Trophoblast cell (in vitro differentiated cells and primary cell): ENCODE data around the gene PRKAB2.

Experiments used
- DNase-seq, 2 donors: peaks; one replicate each; pipeline ENCODE4 v3.0.0-alpha.2; 2016
- H2AFZ ChIP-seq: 2 replicates; pipeline ENCODE4 v1.6.1; 2013; ENCODE audit warnings: low read length, moderate library complexity, mild to moderate bottlenecking; ENCODE audit not compliant: insufficient read depth, poor library complexity
- H2AK5ac ChIP-seq: 2 replicates; pipeline ENCODE4 v1.6.1; 2013; ENCODE audit warnings: mild to moderate bottlenecking, low read length
- H2BK120ac ChIP-seq: 2 replicates; pipeline ENCODE4 v1.6.1; 2013; ENCODE audit warnings: low read length, mild to moderate bottlenecking, moderate library complexity; ENCODE audit not compliant: insufficient read depth, poor library complexity
- H2BK12ac ChIP-seq: 2 replicates; pipeline ENCODE4 v1.6.1; 2013; ENCODE audit warnings: mild to moderate bottlenecking, low read length, moderate library complexity
- H2BK5ac ChIP-seq: 2 replicates; pipeline ENCODE4 v1.6.1; 2013; ENCODE audit warnings: low read length, low read depth, moderate library complexity, mild to moderate bottlenecking; ENCODE audit not compliant: poor library complexity
- H3K14ac ChIP-seq: 2 replicates; pipeline ENCODE4 v1.6.1; 2013; ENCODE audit warnings: mild to moderate bottlenecking, low read length
- H3K18ac ChIP-seq: 2 replicates; pipeline ENCODE4 v1.6.1; 2013; ENCODE audit warnings: mild to moderate bottlenecking, low read length
- H3K23ac ChIP-seq: 2 replicates; pipeline ENCODE4 v1.6.1; 2013; ENCODE audit warnings: low read length
- H3K27ac ChIP-seq: 2 replicates; pipeline ENCODE4 v1.5.1; 2013; ENCODE audit warnings: low read depth, mild to moderate bottlenecking, inconsistent platforms, low read length, moderate library complexity
- H3K27me3 ChIP-seq: 2 replicates; pipeline ENCODE4 v1.6.1; 2013; ENCODE audit warnings: inconsistent platforms, mild to moderate bottlenecking, low read length, moderate library complexity; ENCODE audit not compliant: insufficient read depth
- H3K36me3 ChIP-seq, 2 experiments: 1 replicate in 1 of 2; 2 replicates in 1 of 2; pipeline ENCODE4 v1.6.1; 2013; ENCODE audit warnings: low read length in 2 of 2, mild to moderate bottlenecking in 2 of 2, moderate library complexity in 1 of 2; ENCODE audit not compliant: insufficient read depth in 2 of 2, control insufficient read depth in 1 of 2
- H3K4ac ChIP-seq: 2 replicates; pipeline ENCODE4 v1.6.1; 2013; ENCODE audit warnings: low read depth, mild to moderate bottlenecking, low read length, moderate library complexity
- H3K4me1 ChIP-seq, 2 experiments: 1 replicate in 1 of 2; 2 replicates in 1 of 2; pipeline ENCODE4 v1.6.1; 2013; ENCODE audit warnings: low read length in 2 of 2, mild to moderate bottlenecking in 2 of 2, moderate library complexity in 1 of 2; ENCODE audit not compliant: insufficient read depth in 2 of 2, control insufficient read depth in 1 of 2
- H3K4me2 ChIP-seq: 2 replicates; pipeline ENCODE4 v1.6.1; 2013; ENCODE audit warnings: inconsistent platforms, mild to moderate bottlenecking, low read length, moderate library complexity
- H3K4me3 ChIP-seq: 2 replicates; pipeline ENCODE4 v1.5.1; 2013; ENCODE audit warnings: mild to moderate bottlenecking, low read depth, low read length, inconsistent platforms
- H3K79me1 ChIP-seq: one replicate; pipeline ENCODE4 v1.6.1; 2013; ENCODE audit warnings: low read length
- H3K79me2 ChIP-seq: 2 replicates; pipeline ENCODE4 v1.6.1; 2013; ENCODE audit warnings: low read length, mild to moderate bottlenecking; ENCODE audit not compliant: control insufficient read depth, insufficient read depth, poor library complexity
- H3K9ac ChIP-seq: 2 replicates; pipeline ENCODE4 v1.6.1; 2013; ENCODE audit warnings: mild to moderate bottlenecking, low read length
- H3K9me3 ChIP-seq: 2 replicates; pipeline ENCODE4 v1.6.1; 2013; ENCODE audit warnings: low read depth, mild to moderate bottlenecking, control low read depth, inconsistent platforms, low read length; ENCODE audit not compliant: insufficient read depth
- H4K12ac ChIP-seq: 2 replicates; pipeline ENCODE4 v1.6.1; 2013; ENCODE audit warnings: low read depth, mild to moderate bottlenecking, low read length, moderate library complexity
- H4K8ac ChIP-seq: 2 replicates; pipeline ENCODE4 v1.6.1; 2013; ENCODE audit warnings: low read depth, mild to moderate bottlenecking, low read length, moderate library complexity
- H4K91ac ChIP-seq: one replicate; pipeline ENCODE4 v1.6.1; 2013; ENCODE audit warnings: low read depth, mild to moderate bottlenecking, low read length, moderate library complexity
- WGBS: extraction: QIAGEN DNeasy Blood & Tissue Kit; methylation state at CpG from one replicate; pipeline ENCODE4 v1.1.7; 2013; ENCODE audit warnings: missing lambda C conversion rate; ENCODE audit not compliant: insufficient read length, insufficient coverage; ENCODE audit errors: extremely low coverage; 5-methylcytosine and 5-hydroxymethylcytosine counted together

The PRKAB2 gene

GRCh38 chr1:147177611-147178380 is 5.5 kb upstream of the PRKAB2 start:
- no peak overlapping the region for H3K4me2 ChIP-seq
- H3K23ac ChIP-seq, result no peak overlapping the region
- no peak overlapping the region for H3K18ac ChIP-seq
- peaks cover 2% of the 10 kb centered on the region for H3K9me3 ChIP-seq
- no peak overlapping the region for H4K91ac ChIP-seq
- WGBS, result no CpG with 5 or more reads among the region's 36 CpGs
- peak in 1 of 2 donors; percentile 28 for DNase-seq
- no peaks in the 10 kb centered on the region for H3K27me3 ChIP-seq
- H3K79me1 ChIP-seq, result peaks cover 3% of the 10 kb centered on the region
- H4K12ac ChIP-seq, result no peak overlapping the region
- no peak overlapping the region for H2BK120ac ChIP-seq
- peaks cover 1% of the 10 kb centered on the region for H3K79me2 ChIP-seq
- H3K14ac ChIP-seq, result no peak overlapping the region
- H2AK5ac ChIP-seq, result no peak overlapping the region
- no peak overlapping the region for H2BK12ac ChIP-seq
- H3K9ac ChIP-seq, result no peak overlapping the region
- no peak overlapping the region for H3K27ac ChIP-seq
- H2AFZ ChIP-seq, result no peak overlapping the region
- H3K4me3 ChIP-seq, result peak overlapping the region; percentile 20
- no peak overlapping the region for H4K8ac ChIP-seq
- no peak overlapping the region for H3K4ac ChIP-seq
- H3K4me1 ChIP-seq, result no peaks in the 10 kb centered on the region
- H2BK5ac ChIP-seq, result no peak overlapping the region
- H3K36me3 ChIP-seq, result no peaks in the 10 kb centered on the region

GRCh38 chr1:147171399-147172167 is 687 bp downstream of the PRKAB2 start:
- H3K9ac ChIP-seq, result peak overlapping the region; percentile 92
- peak in 1 of 2 donors; percentile 53 for DNase-seq
- no CpG with 5 or more reads among the region's 32 CpGs for WGBS
- H3K9me3 ChIP-seq, result no peaks in the 10 kb centered on the region
- H2BK120ac ChIP-seq, result peak overlapping the region; percentile 35
- H3K27ac ChIP-seq, result peak overlapping the region; percentile 68
- H3K4me2 ChIP-seq, result peak overlapping the region; percentile 90
- peak overlapping the region; percentile 60 for H3K18ac ChIP-seq
- H4K12ac ChIP-seq, result peak overlapping the region; percentile 4
- peak overlapping the region; percentile 32 for H4K8ac ChIP-seq
- H3K4me3 ChIP-seq, result peak overlapping the region; percentile 93
- H3K14ac ChIP-seq, result peak overlapping the region; percentile 66
- peak overlapping the region; percentile 28 for H4K91ac ChIP-seq
- no peak overlapping the region for H3K23ac ChIP-seq
- H3K79me1 ChIP-seq, result peaks cover 17% of the 10 kb centered on the region
- peak overlapping the region; percentile 61 for H2AFZ ChIP-seq
- H3K4ac ChIP-seq, result peak overlapping the region; percentile 21
- peak overlapping the region; percentile 2 for H2AK5ac ChIP-seq
- H3K4me1 ChIP-seq, result peaks cover 5 to 7% of the 10 kb centered on the region in 2 experiments
- H2BK5ac ChIP-seq, result peak overlapping the region; percentile 75
- peaks cover 0 to 2% of the 10 kb centered on the region in 2 experiments for H3K36me3 ChIP-seq
- H2BK12ac ChIP-seq, result no peak overlapping the region
- no peaks in the 10 kb centered on the region for H3K27me3 ChIP-seq
- peaks cover 9% of the 10 kb centered on the region for H3K79me2 ChIP-seq

DNA sequence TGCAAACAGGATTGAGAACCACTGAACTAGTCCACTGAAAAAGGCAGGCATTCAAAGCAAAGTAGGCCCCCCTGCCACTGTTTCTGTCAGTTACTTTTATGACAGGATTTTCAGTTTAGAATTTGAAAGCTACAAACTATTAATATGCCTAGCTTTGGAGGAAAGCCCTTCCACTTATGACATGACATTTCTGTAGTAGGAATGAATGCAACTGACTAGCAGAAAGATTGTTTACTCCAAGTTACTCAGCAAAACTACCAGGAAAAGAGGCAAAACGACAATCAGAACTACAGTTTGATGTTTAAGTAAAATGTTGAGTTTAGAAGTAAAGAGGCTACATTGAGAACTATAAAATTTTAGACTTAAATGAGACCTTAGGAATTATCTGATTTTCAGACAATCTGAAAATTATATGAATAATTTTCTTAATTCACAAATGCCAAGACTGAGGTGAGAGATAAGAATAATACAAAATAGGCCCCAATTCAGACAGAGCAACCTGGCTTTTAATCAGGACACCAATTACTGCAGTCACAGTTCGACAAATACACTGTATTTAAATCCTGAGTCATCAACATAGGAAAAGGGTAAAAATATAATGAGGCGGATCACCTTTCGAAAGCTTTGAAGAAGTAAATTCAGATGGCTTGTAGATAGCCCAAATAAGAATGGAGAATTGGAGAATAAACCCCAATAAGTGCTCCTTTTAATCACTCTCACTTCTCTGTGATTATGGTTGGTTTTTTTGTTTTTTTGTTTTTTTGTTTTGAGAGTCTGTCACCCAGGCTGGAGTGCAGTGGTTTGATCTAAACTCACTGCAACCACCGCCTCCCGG is 2.2 kb downstream of the PRKAB2 start:
- WGBS, result no CpG with 5 or more reads among the region's 6 CpGs
- no peak overlapping the region for H4K91ac ChIP-seq

DNA sequence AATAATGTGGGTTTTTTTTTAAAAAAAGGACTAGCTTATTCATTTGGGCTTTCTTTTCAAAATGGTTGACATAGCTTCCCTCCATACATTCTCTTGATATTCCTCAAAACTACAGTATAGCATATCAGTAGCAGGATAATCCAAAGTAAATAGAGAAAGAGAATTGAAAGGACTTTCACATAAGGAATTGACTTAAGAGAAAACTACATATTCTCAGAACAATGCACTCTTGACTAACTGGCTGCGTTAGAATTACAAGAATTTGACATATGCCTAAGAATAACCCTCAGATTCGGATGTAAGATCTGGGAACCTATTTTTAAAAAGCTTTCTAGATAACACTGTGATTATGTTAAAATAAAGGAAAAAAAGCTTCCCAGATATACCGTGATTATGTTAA is 3.1 kb downstream of the PRKAB2 start:
- peaks cover 9% of the 10 kb centered on the region for H3K79me2 ChIP-seq
- H2AK5ac ChIP-seq, result no peak overlapping the region
- H2BK5ac ChIP-seq, result no peak overlapping the region
- no peak overlapping the region for H3K4ac ChIP-seq
- no peak overlapping the region for H4K12ac ChIP-seq
- H2BK120ac ChIP-seq, result no peak overlapping the region
- no peak overlapping the region for H3K18ac ChIP-seq
- peaks cover 5 to 7% of the 10 kb centered on the region in 2 experiments for H3K4me1 ChIP-seq
- peaks cover 17% of the 10 kb centered on the region for H3K79me1 ChIP-seq
- H3K23ac ChIP-seq, result no peak overlapping the region
- no peak overlapping the region for H4K8ac ChIP-seq
- H3K27ac ChIP-seq, result no peak overlapping the region
- no peak overlapping the region for H4K91ac ChIP-seq
- no CpG with 5 or more reads among the region's 3 CpGs for WGBS
- no peak overlapping the region for H2BK12ac ChIP-seq
- H3K27me3 ChIP-seq, result no peaks in the 10 kb centered on the region
- H3K9me3 ChIP-seq, result no peaks in the 10 kb centered on the region
- H3K36me3 ChIP-seq, result peaks cover 2 to 5% of the 10 kb centered on the region in 2 experiments
- peak in 1 of 2 donors; percentile 74 for DNase-seq
- H3K14ac ChIP-seq, result no peak overlapping the region
- no peak overlapping the region for H3K4me2 ChIP-seq
- H3K4me3 ChIP-seq, result no peak overlapping the region
- H3K9ac ChIP-seq, result no peak overlapping the region
- no peak overlapping the region for H2AFZ ChIP-seq

More for the DNA sequence above, 2.2 kb downstream of the PRKAB2 start:
- H3K9me3 ChIP-seq, result no peaks in the 10 kb centered on the region
- peak overlapping the region; percentile 90 for H3K4me2 ChIP-seq
- H3K27me3 ChIP-seq, result no peaks in the 10 kb centered on the region
- H2BK5ac ChIP-seq, result no peak overlapping the region
- no peak overlapping the region for H2AFZ ChIP-seq
- no peak overlapping the region for H3K4me3 ChIP-seq
- peaks cover 17% of the 10 kb centered on the region for H3K79me1 ChIP-seq
- H4K8ac ChIP-seq, result no peak overlapping the region
- peak in 1 of 2 donors; percentile 13 for DNase-seq
- H2AK5ac ChIP-seq, result no peak overlapping the region
- no peak overlapping the region for H2BK12ac ChIP-seq
- no peak overlapping the region for H4K12ac ChIP-seq
- H3K27ac ChIP-seq, result no peak overlapping the region
- no peak overlapping the region for H3K18ac ChIP-seq
- no peak overlapping the region for H3K14ac ChIP-seq
- no peak overlapping the region for H3K9ac ChIP-seq
- no peak overlapping the region for H3K4ac ChIP-seq
- H3K36me3 ChIP-seq, result peaks cover 2 to 5% of the 10 kb centered on the region in 2 experiments
- no peak overlapping the region for H2BK120ac ChIP-seq
- peaks cover 9% of the 10 kb centered on the region for H3K79me2 ChIP-seq
- H3K4me1 ChIP-seq, result peaks cover 5 to 7% of the 10 kb centered on the region in 2 experiments
- H3K23ac ChIP-seq, result no peak overlapping the region
